ENCODE results near the gene NEK11. TPM values are rescaled to one million over a fixed set of nuclear protein-coding genes. Genes with fewer than 3 reads are reported as not detected.

NEK11 gene
- total RNA-seq, 4 donors from 2014 or later: 2.3 to 25.2 (median 8.4) TPM

- no peak overlapping the region for H3K4me3 ChIP-seq
- TF ChIP-seq CTCF (IDR thresholded peaks at IDR 0.05) (no peak), POLR2A (IDR thresholded peaks at IDR 0.05) (no peak)
- no peaks in the 10 kb centered on the region for H3K4me1 ChIP-seq
- DNase-seq: no peak
- H3K36me3 ChIP-seq: no peaks in the 10 kb centered on the region
- H3K27ac ChIP-seq: no peak overlapping the region
- intact Hi-C loops (cut with DNase I; ENCODE audit: low total_unique reads): no loop called here
- H3K9me3 ChIP-seq: peaks cover 0 to 2% of the 10 kb centered on the region in 2 donors
- no peaks in the 10 kb centered on the region for H3K27me3 ChIP-seq
Measured at GRCh38 chr3:131299836-131300235, 273.2 kb downstream of the NEK11 start.

- intact Hi-C loops (cut with DNase I; ENCODE audit: low total_unique reads): no loop called here
- TF ChIP-seq POLR2A (IDR thresholded peaks at IDR 0.05): no peak
- no peak for TF ChIP-seq CTCF (IDR thresholded peaks at IDR 0.05)
- H3K27me3 ChIP-seq: no peaks in the 10 kb centered on the region
- no peaks in the 10 kb centered on the region for H3K9me3 ChIP-seq
- H3K27ac ChIP-seq: no peak overlapping the region
- no peaks in the 10 kb centered on the region for H3K4me1 ChIP-seq
- H3K4me3 ChIP-seq: no peak overlapping the region
- no peaks in the 10 kb centered on the region for H3K36me3 ChIP-seq
- DNase-seq: no peak
Measured at GRCh38 chr3:131303848-131304247, 277.2 kb downstream of the NEK11 start.

GRCh38 chr3:131304890-131305289 is 278.2 kb downstream of the NEK11 start:
- H3K27me3 ChIP-seq: no peaks in the 10 kb centered on the region
- no peak for TF ChIP-seq POLR2A (IDR thresholded peaks at IDR 0.05)
- TF ChIP-seq CTCF (IDR thresholded peaks at IDR 0.05): no peak

GRCh38 chr3:131306242-131306641 is 279.6 kb downstream of the NEK11 start:
- Histone ChIP-seq H3K4me3 (no peak overlapping the region), H3K27me3 (no peaks in the 10 kb centered on the region), H3K9me3 (no peaks in the 10 kb centered on the region), H3K36me3 (no peaks in the 10 kb centered on the region), H3K27ac (no peak overlapping the region), H3K4me1 (no peaks in the 10 kb centered on the region)
- TF ChIP-seq POLR2A (IDR thresholded peaks at IDR 0.05) (no peak), CTCF (IDR thresholded peaks at IDR 0.05) (no peak)
- no peak for DNase-seq
- intact Hi-C loops (cut with DNase I; ENCODE audit: low total_unique reads): no loop called here

More at GRCh38 chr3:131304890-131305289, 278.2 kb downstream of the NEK11 start:
- H3K36me3 ChIP-seq: no peaks in the 10 kb centered on the region
- DNase-seq: no peak
- no peak overlapping the region for H3K27ac ChIP-seq
- no peak overlapping the region for H3K4me3 ChIP-seq
- H3K4me1 ChIP-seq: no peaks in the 10 kb centered on the region
- intact Hi-C loops (cut with DNase I; ENCODE audit: low total_unique reads): no loop called here
- H3K9me3 ChIP-seq: no peaks in the 10 kb centered on the region

GRCh38 chr3:131314318-131314717 is 287.6 kb downstream of the NEK11 start:
- Histone ChIP-seq H3K27ac (no peak overlapping the region), H3K36me3 (no peaks in the 10 kb centered on the region), H3K27me3 (no peaks in the 10 kb centered on the region), H3K4me3 (no peak overlapping the region), H3K4me1 (no peaks in the 10 kb centered on the region), H3K9me3 (no peaks in the 10 kb centered on the region)
- intact Hi-C loops (cut with DNase I; ENCODE audit: low total_unique reads): no loop called here
- DNase-seq: no peak
- TF ChIP-seq POLR2A (IDR thresholded peaks at IDR 0.05) (no peak), CTCF (IDR thresholded peaks at IDR 0.05) (no peak)

Measured in uterus (tissue), 4 donors.